ENCODE measurements around the gene GOLGA6C.
"Not testable (repeated sequence)": the region's sequence is repeated elsewhere in the genome, so short reads cannot be mapped to it uniquely, and the experiment has no call there.

DNA sequence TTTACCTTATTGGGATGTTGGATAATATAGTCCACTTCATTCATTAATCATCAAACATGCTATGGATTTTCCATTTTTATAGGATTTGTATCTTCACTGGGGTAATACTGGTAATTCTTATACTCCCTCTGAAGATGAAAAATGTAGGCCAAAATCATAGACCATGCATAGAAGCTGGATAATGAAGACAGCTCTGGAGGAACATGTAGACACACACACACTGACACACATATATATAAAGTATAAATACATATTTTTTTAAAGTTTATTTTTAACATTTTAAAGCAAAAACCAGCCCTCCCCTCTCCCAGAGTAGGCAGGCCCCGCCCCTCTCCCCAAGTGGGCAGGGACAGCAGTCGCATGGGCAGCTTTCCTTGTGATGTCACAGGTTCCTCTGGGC, at the start of gene GOLGA6C:
- TF ChIP-seq, protein P1, sequence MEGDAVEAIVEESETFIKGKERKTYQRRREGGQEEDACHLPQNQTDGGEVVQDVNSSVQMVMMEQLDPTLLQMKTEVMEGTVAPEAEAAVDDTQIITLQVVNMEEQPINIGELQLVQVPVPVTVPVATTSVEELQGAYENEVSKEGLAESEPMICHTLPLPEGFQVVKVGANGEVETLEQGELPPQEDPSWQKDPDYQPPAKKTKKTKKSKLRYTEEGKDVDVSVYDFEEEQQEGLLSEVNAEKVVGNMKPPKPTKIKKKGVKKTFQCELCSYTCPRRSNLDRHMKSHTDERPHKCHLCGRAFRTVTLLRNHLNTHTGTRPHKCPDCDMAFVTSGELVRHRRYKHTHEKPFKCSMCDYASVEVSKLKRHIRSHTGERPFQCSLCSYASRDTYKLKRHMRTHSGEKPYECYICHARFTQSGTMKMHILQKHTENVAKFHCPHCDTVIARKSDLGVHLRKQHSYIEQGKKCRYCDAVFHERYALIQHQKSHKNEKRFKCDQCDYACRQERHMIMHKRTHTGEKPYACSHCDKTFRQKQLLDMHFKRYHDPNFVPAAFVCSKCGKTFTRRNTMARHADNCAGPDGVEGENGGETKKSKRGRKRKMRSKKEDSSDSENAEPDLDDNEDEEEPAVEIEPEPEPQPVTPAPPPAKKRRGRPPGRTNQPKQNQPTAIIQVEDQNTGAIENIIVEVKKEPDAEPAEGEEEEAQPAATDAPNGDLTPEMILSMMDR (conservative IDR thresholded peaks at IDR 0.05 in 1 of 2, IDR thresholded peaks at IDR 0.05 in 1 of 2; ENCODE audit: low read depth in 1 of 2, low read length in 2 of 2) = not testable (repeated sequence)
- not testable (repeated sequence) for TF ChIP-seq EZH2 (IDR thresholded peaks at IDR 0.05; ENCODE audit: low read length, missing control alignments)

Data from fibroblast of lung (primary cell).